Measurements from ENCODE around the gene SLC48A1.
A peak's percentile ranks its signal among the peaks of the same experiment; 100 is the strongest.

The SLC48A1 gene

GRCh38 chr12:47757840-47758583 is 15.0 kb upstream of the SLC48A1 start:
- DNase-seq (ENCODE audit: low spot score): no peak

GRCh38 chr12:47758584-47758833 is 14.5 kb upstream of the SLC48A1 start:
- DNase-seq (ENCODE audit: low spot score): no peak

GRCh38 chr12:47758834-47759690 is 14.0 kb upstream of the SLC48A1 start, which contains the start of gene RAPGEF3:
Gene RAPGEF3 (minus strand): TSS chr12:47758880. CDS start chr12:47758556, 324 bp downstream.
- peak; percentile 62 for DNase-seq (ENCODE audit: low spot score)

GRCh38 chr12:47762850-47763465 is 10.1 kb upstream of the SLC48A1 start:
- no peak for DNase-seq (ENCODE audit: low spot score)

- no peak for DNase-seq (ENCODE audit: low spot score)
These were observed 9.3 kb upstream of the SLC48A1 start for GRCh38 chr12:47763481-47764346.

GRCh38 chr12:47766502-47767215 is 6.4 kb upstream of the SLC48A1 start:
- no peak for DNase-seq (ENCODE audit: low spot score)

- peak; percentile 56 for DNase-seq (ENCODE audit: low spot score)
These were observed 5.8 kb upstream of the SLC48A1 start for GRCh38 chr12:47767216-47767724.

GRCh38 chr12:47768323-47768811 is 4.7 kb upstream of the SLC48A1 start:
- no peak for DNase-seq (ENCODE audit: low spot score)

GRCh38 chr12:47769234-47770085 is 3.6 kb upstream of the SLC48A1 start:
- DNase-seq (ENCODE audit: low spot score): no peak

GRCh38 chr12:47770086-47770726 is 2.8 kb upstream of the SLC48A1 start:
- no peak for DNase-seq (ENCODE audit: low spot score)

- no peak for DNase-seq (ENCODE audit: low spot score)
These were observed 1.7 kb upstream of the SLC48A1 start for GRCh38 chr12:47771304-47771703.

- no peak for DNase-seq (ENCODE audit: low spot score)
These were observed 861 bp upstream of the SLC48A1 start for GRCh38 chr12:47772094-47772660.

GRCh38 chr12:47772738-47773061 is 338 bp upstream of the SLC48A1 start:
- DNase-seq (ENCODE audit: low spot score): no peak

GRCh38 chr12:47773858-47774580 is 981 bp downstream of the SLC48A1 start:
- no peak for DNase-seq (ENCODE audit: low spot score)

- no peak for DNase-seq (ENCODE audit: low spot score)
These were observed 1.6 kb downstream of the SLC48A1 start for GRCh38 chr12:47774663-47775062.

GRCh38 chr12:47775100-47775911 is 2.3 kb downstream of the SLC48A1 start:
- no peak for DNase-seq (ENCODE audit: low spot score)

GRCh38 chr12:47776471-47777143 is 3.6 kb downstream of the SLC48A1 start:
- no peak for DNase-seq (ENCODE audit: low spot score)
